Stimulated activated CD8-positive, alpha-beta memory T cell treated with anti-CD3 and anti-CD28 coated beads, Interleukin-12 subunit alpha, Interleukin-12 subunit beta, amount 100 ng/mL, for 1 hour (primary cell): ENCODE measurements around the gene CAMKK1.

ENCODE experiments used
- DNase-seq: peaks from one replicate; pipeline ENCODE4 v3.0.0-alpha.2; 2020; ENCODE audit warnings: low read depth

The CAMKK1 gene

DNA sequence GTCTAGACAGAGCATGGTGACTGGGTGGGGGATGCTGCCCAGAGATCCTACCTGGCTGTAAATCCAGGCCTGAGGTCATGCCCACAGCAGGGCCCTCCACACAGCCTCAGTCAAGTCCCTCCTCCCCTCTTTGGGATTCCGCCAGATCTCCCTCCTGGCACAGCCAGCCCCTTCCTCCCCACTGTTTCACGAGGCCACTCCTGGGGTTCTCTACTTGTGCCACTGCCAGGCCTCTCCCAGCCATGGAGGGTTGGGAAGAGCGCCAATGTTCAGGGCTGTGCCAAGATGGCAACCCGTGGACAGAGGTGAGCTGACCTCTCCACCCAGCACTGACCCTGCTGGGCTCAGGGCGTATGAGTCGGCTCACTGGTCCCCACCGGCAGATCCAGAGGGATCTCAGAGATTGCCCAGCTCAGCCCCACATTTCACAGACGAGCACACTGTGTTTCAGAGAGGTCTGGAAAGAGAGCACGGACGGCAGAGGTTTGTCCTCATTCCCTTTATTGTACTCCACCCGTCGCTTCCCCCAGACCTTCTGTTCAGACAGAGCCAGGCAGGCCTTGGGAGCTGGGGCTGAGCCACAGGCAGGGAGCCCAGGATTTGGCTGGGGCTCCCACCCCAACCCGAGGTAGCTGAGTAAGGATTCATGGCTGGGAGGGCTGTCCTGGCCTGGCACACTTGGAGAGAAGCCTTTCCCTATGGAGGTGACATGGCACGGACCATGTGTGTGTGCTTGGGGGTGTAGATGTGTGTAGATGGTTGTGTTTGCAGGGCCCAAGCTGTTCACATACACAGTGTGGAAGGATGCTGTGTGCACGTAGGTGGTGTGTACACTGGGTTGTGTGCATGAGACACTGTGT is 3.5 kb upstream of the CAMKK1 start:
- DNase-seq = no peak

DNA sequence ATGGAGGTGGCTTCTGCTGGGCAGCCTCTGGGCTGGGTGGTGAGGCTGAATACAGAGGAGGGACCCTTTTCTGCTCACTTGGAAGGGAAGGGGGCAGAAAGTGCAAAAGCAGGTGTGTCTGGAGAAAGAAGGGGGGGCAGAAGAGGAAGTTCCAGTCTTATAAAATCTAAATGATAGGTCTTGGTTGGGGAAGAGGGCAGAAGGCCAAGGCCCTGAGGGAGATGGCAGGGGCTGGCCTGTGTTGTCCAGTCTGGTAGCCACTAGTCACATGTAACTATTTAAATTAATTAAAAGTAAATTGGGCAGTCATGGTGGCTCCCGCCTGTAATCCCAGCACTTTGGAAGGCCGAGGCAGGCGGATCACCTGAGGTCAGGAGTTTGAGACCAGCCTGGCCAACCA is 2.5 kb upstream of the CAMKK1 start:
- no peak for DNase-seq

DNA sequence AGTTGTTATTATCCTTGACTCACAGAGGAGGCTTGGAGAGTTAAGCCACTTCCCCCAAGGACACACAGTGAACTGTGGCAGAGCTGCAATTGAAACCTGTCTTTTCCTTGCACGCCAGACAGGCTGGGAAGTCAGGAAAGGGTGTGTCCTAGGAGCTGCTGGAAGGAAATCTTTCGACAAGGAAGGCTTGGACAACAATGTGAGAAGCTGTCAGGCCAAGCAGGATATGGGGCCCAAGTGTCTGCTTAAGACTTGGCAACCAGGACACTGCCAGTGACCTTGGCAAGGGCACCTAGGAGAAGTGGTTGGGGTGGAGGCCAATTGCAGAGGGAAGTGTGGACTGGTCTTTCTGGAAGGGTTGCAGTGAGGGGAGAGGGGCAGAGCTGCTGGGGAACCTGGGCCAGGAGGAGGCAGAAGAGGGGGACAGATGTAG is 2.1 kb upstream of the CAMKK1 start:
- no peak for DNase-seq

DNA sequence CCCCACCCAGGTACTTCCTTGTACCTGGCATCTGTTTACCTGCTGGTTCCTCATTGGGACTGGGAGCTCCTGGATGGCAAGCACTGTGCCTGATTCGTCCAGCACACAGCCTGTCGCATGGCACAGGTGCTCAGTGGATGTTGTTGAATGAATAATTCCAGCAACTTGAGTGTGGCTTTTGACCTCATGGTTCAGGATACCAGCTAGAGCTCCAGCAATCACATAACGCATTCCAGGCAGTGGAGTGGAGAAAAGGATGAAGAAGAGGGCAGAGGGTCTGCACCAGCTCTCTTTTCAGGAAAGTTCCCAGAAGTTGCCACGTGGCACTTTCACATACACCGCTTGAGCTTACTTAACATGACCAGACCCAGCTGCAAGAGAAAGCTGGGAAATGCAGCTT is 1.3 kb upstream of the CAMKK1 start:
- no peak for DNase-seq

DNA sequence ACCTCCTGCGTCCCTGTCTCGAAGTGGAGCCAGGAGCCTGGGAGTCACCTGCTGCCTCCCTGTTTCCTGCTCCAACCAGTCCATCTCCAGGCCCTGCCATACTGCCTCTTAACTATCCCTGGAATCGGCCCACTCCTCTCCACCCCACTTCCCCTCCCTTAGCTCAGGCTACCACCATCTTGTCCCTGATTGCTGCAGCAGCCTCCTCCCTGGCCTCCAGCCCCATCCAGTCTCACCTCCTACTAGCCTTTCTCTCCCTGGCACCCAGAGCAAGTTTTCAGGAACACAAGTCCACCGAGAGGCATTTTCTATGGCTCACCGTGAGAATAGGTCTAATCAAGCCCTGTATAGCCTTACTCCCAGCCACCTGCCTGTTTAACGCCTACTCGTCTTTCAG is 865 bp upstream of the CAMKK1 start:
- no peak for DNase-seq

DNA sequence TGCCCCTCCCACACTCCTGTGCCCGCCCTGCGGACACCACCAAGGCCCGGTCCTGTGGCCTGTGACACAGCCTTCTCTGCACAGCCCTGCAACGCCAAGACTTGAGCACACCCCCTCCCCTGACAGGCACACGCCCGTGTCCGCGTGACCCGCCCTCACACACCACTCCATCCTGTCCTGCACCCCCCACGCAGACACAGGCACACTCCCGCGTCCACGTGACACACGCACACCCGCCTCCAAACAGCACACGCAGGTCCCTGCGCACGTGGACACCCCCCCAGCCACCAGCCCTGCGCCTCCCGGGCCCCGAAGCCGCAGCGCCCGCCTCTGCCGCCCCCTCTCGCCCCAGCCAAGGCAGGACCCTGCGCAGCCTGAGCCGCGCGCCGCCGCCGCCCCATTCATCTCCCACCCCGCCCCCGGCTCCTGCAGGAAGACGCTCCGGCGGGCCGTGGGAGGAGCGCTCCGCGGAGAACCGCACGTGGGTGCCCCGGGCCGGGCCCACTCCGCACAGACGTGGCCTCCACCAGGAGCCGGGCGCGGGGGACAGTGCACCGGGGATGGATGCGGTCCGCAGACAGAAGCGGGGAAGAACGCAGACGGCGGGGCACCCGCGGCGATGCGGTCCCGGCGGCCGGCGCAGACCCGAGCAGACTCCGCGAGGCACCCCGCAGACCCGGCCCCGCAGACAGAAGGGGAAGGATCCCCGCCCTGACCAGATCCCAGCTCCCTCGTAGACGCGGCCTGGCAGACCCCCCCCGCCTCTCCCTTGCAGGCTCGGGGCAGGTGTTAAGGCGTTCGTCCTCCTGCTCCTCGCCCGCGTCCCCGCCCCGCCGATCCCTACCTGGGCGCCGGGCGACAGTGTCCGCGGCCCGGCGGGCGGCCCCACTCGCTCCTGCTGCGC is 506 bp downstream of the CAMKK1 start:
- DNase-seq = peak; percentile 50

DNA sequence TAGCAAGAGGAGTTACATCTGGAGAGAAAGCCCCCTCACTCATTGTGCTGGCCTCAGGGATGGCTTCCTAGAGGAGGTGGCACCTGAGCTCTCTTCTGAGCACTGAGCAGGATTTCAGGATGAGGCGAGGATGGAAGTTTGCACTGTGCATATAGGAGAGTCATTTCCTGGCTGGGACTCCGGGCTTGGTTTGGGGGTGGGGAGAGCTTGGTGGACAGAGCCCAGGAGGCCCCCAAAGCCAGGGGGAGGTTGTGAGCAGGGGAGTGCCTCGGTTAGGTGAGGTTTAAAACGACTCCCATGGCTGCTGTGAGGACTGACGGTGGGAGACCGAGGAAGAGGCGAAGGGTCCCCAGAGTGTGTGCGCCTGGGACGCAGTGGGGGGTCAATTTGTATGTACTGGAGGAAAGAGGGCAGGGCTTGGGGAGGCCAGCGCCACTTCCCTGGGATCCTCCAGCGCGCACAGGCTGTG is 1.2 kb downstream of the CAMKK1 start:
- no peak for DNase-seq

DNA sequence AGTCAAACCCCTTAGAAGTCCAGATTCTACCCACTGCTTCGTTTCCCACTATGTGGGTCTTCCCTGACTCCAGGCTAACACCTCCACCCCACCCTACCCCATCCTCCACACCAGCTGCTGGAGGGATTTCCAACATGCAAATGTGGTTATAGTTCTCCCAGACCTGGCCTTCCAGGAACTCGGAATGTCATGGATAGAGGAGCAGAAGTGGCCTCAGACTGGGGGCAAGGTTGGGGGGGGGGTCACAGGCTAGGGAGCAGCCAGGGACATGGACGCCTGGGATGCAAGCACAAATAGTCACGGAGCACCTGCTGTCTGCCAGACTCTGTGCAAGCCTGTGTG is 2.0 kb downstream of the CAMKK1 start:
- no peak for DNase-seq

DNA sequence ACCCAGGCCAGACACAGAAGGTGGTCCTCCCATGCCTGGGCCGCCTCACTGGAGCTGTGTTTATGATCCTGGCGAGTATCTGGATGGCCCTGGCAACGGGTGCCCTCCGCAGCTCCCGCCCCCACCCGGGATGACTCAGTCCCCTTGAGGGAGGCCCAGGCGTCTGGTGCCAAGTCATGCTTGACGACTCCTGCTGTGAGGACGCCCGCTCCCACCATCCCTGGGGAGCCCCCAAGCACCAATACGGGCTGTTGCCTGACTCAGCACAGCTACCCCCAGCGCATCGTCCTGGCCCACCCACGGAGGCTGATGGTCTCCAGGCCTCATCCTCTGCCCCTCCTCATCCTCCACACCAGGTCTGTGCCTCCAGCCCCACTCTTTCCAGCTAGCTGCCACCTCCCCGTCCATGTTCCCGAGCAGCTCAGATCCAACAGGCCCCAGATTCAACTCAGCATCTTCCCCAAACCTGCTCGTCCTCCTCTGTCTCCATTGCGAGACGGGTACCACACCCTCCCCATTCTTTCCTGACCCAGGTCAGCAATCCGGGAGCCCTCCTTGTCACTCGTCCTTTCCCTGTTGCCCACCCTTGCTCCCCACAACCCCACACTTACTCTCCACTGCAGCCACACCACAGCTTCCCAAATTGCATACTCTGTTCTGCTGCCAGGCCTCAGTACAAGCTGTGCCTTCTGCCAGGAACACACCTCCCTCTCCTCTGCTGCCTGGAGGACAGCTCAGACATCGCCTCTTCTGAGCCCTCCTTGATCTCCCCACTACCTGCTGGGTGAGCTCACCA is 2.6 kb downstream of the CAMKK1 start:
- DNase-seq = no peak

DNA sequence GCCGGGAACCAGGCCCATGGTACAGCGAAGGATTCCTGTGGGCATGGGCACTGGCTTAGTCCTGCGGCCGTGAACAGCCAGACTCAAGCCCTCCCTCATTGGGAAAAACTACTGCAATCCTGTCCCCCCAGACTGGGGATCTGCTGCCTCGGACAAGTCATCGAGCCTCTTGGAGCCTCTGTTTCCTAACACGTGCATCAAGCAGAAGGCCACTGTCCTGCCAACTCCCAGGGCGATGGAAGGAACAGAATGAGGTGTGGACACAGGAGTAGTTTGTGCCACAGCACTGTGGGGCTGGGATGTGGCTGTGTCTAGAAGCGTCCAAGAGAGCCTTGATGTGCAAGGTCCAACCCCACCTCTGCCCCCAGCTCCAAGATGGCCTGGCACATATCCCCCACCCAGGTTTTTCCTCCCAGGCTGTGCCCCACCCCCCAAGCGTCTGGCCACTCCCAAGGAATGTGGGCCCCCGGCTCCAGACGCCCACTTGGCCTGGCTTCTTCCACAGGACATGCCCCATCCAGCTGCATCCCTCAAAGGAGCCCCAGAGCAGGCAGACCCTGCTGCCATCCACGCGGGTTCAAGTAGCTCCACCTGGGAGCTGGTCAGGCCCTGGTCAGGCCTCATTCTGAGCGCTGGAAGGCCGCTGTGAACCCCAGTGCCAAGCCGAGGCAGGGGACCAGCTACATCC is 3.4 kb downstream of the CAMKK1 start:
- no peak for DNase-seq

DNA sequence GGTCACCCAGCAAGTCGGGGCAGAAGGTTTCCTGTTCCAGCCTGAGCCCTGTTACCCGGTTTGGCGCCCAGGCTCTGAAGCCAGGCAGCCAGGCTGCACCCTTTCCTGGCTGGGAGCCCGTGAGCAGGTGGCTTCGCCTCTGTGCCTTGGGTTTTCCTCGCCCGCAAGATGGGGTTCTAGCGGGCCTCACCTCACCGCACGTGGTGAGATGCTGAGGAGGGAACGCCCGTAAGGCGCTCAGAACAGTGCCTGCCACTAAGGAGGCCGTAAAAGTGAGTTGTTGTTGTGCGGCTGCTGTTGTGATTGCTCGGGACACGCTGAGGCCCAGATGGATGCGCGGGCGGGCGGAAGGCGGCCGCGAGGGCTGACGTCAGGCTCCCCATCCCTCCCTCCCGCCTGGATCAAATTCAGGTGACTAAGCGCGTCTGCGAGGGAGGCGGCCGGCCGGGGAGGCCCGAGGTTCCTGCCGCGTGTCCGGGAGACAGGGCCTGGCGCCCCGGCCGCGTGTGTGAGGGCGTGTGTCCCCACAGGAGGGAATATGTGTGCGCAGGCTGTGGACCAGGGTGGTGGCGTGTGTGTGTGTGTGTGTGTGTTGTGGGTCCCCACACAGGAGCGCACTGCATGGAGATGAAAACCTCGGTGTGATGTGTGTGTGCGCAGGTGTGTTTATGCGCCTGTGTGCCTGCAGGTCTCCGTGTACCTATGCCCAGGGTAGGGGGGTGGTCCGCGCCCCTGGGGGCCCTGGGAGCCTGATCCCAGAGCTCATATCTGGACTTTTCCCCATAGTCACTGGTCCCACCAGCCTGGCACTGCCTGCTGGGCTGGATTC is 4.3 kb downstream of the CAMKK1 start:
- DNase-seq = no peak

DNA sequence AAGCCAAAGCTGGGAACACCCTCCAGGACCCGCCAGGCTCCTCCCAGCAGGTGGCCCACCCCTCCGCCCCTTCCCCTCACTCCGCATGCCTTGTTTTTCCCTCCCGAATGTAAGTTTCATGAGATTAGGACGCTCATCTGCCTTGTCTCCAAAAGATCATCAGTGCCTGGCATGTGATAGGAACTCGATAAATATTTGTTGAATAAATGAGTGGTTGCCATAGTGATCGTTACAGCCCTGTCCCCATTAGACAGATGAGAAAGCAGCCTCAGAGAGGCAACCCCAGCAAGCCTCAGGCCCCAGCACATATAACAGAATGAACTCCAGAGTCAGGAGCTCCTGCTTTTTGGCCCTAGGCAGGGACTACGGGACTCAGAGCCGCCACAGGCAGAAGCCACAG is 5.0 kb downstream of the CAMKK1 start:
- no peak for DNase-seq

DNA sequence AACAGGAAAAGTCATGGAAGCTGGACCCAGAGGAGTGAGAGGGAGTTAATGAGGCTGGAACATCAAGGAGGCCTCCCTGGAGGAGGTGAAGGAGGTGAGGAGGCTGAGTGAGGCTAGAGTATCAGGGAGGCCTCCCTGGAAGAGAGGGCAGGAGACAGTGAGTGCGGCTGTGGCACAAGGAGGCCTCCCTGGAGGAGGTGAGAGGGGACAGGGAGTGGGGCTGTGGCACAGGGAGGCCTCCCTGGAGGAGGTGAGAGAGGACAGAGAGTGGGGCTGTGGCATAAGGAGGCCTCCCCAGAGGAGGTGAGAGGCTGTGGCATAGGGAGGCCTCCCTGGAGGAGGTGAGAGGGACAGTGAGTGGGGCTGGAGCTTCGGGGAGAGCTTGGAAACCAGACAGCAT is 5.5 kb downstream of the CAMKK1 start:
- DNase-seq = no peak

DNA sequence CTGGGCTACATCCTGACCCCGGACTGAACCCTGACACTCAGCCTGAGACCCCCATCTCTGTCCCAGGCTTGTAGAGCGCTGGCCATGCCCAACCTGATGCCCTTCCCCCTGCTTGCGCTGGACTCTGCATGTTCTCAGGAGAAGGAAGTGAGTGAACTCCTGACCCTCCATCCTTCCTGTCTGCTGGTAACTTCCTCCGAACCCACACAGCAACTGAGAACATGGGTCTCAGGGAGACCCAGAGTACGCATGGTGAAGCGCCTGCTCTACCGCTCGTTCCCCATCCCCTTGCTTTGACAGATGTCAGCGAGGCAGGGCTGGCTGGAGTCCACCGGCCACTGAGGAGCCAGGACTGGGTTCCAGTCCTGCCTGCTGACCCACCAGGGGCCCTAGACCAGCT is 6.1 kb downstream of the CAMKK1 start:
- DNase-seq = no peak

DNA sequence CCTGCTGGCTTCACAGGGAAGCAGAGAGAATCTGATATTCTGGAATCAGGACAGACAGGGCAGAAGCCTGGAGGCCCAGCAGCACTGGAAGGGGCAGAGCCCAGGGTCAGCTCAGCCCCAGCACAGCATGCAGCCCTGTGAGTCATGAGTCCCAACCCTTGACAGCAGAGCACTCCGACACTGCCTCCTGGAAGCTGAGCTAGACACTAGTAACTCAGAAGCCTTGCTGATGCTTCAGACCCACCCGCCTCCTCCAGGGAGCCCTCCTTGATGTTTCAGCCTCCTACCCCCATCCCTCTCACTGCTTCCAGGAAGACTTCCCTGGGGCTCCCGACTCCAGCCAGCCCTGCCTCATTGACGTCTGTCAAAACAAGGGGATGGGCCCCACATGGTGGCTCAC is 6.9 kb downstream of the CAMKK1 start:
- no peak for DNase-seq

DNA sequence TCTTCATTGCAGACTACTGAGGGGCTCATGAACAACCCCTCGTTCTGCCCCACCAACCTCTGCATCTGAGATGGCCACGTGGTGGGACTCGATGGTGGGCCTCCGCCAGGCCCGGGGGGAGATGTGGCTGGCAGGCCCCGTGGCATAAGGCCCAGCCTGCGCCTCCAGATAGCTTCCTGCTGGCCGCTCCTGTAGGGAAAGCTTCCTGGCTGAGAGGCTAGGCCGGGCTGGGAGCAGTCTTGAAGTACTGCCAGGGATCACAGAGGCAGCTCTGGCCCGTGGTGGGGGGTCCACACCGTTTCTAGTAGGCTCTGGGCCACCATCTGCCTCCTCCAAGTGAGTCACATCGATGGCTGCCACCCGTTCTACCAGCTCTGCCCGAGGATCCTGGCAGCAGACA is 7.6 kb downstream of the CAMKK1 start:
- DNase-seq = no peak

DNA sequence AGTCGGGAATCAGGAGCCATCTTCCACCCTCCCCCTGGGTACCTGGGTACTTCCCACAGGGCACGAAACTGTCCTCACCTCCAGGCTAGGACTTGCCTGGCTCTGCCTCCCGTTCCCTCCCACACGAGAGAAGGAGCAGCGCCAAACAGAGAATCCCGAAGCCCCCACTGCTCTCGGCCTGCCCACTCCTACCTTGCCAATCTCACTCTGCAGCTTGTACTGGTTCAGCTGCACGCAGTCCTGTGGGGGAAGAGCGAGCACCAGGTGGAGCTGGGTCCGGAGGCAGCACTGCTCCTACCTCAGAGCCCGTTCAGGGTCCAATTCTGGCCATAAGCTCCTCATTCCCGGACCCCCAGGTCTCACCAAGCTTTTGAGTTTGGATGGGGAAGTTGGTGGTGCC is 8.7 kb downstream of the CAMKK1 start:
- DNase-seq = no peak

DNA sequence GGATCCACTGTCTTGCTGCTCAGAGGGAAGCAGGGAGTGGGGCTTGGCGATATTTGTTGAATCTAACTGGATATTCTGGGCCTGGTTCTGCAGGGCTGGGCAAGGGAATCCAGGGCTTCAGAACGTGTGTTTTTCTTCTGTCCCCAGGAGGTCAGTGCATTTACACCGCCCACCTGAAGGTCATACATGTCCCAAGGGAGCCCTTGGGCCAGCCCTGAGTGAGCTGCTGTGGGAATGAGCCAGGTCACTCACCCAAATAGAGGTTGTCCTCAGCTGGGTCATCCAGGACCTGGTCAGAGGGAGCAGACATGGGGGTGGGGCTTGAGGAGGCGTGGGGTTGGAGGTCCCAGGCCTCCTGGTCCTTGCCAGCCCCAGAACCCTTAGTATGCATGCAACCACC is 10.6 kb downstream of the CAMKK1 start:
- no peak for DNase-seq

DNA sequence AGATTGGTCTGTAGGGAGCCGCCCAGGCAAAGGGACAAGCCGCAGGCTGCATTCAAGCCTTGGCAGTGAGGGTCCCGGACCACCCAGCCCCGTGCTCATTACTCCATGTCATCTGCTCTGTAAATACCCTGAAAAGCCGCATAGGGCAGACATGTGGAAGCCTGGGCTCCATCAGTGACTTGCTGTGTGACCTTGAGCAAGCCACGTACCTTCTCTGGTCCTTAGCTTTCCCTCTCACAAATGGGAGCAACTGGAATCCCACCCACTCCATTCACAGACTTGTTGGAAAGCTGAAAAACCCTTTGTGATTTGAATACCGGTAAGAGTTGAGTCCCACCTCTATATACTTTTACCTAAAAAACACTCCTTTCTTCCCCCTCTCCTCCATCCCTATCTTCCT is 11.9 kb downstream of the CAMKK1 start:
- DNase-seq = no peak

DNA sequence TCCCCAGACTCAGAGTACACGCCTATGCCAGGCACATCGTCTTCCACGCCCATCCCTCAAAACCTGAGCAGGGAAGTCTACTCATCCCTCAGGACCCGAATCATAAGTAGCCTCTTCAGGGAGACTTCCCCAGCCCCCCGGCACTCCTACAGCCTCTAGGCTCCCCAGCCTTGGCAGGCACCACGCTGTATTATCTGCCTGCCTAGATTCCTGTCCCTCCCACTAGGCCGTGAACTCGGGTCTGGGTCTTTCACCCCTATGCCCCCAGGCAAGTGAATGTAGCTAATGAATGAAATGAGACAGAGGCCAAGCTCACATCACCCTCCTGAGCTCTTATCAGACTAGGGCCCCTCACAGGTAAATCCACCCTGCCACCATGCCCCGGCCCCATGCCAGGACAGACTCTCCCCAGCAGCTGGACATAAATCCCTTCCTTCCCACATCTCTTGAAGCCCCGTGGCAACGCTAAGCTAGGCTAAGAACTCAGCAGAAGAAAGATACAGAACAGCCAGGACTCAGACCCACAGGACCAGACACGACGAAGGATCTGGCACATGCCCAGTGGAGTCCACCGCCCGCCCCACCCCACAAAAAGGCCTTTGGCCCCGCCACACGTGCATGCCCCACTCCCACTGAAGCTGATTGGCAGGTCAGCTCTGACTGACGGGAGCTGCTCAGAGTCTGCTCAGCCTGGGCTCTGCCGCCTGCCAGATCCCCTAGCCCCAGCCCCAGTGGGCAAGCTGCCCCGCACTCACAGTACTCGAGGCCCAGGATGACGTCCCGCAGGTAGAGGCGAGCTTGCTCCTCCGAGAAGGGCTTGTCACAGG is 13.0 kb downstream of the CAMKK1 start:
- DNase-seq = no peak
